Suppressor macrophage (primary cell): Measurements from ENCODE around the gene NRXN2.
A peak's percentile ranks its signal among the peaks of the same experiment; 100 is the strongest.

Source experiments
- DNase-seq, 4 experiments: peaks; one replicate each; pipeline ENCODE4 v3.0.0-alpha.2; 2020 to 2022

Gene NRXN2

DNA sequence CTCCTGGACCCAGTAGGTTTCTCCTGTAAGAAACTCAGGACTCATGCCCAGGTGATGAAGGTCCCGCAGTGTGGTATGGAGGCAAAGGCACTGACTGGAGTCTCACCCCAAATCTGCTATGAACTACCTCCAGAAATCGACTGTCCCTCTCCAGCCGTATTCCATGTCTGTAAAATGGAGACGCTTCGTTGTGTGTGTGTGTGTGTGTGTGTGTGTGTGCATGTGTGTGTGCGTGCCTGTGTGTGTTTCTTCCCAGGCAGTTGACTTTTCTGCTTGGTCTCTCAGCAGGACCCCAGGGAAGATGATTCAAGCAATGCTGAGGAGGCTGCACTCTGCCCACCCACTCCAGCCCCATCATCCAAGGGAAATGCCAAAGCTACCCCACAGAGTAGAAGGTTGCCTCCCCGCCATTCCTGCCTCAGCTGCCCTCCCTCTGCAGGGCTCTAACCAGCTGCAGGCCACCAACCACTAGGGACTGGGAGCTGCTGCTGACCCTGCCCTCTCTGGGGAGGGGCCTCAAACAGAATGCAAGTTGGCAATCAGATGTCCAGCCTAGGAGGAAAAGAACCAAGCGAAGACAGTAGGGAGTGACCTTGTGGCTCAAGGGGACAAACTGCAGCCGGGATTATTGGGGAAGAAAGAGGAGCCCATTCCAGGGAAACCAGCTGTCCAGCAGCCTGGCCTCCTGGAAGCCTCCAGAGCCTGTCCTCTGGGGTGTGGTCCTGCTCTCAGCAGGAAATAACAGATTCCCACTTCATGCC, 75.8 kb downstream of the NRXN2 start:
- DNase-seq: no peak

DNA sequence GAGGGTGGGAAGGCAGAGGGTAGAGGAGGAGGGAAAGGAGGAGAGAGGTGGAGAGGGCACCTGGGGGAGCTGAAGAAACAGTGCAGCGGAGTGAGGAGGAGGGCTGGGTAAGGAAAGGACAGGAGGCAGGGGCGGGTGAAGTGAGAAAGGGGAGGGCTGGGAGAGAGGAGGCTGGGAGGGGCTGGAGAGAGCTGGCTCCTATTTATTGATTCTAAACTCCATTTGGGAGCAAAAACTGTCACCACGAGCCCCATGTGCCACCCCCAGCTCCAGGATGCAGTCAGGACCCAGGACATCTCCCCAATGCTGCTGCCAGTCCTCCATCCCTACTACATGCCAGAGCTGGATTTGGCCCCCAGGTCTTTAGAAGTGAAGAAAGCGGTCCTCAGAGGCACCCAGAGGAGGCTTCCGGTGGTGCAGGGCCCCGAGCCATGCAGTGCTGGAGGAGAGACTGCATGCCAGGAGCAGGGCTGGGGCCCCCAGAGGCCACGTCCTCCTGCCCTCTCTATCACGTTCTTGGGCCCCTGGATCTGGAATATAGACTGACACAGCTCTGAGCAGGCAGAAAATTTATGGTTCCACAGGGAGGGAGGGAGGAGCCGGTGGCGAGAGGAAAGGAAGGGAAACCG, 78.2 kb downstream of the NRXN2 start:
- peak in 1 of 4 experiments; percentile 42 for DNase-seq

DNA sequence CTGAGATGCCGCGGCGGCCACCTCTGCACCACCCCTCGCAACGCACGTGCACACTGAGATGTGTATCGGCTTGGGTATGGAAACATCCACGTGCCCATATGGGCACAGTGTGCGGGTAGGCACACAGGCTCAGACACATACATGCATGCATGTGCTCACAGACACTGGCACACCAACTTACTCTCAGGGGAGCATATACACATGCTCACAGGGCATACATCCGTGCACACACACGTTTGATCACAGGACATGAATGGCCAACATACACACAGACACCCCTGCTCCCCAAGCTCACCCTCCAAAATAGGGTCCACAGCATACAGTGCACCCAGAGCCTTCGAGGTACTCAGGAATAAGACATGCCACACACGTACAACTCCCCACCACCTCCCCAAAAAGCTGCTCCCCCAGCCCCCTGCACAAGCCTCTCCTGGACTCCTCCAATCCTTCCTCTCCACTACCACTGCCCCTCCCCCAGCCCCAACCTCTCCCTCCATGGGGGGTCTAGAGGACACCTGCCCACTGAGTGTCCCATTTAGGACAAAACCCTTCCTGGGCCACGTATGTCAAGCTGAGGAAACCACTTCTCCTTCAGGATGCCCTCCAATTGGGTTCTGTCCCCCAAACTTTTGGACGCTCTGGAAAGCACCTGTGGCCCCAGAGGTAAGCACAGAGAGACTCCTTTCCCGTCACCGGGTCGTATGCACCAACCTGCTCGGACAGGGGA, 78.9 kb downstream of the NRXN2 start:
- no peak for DNase-seq

DNA sequence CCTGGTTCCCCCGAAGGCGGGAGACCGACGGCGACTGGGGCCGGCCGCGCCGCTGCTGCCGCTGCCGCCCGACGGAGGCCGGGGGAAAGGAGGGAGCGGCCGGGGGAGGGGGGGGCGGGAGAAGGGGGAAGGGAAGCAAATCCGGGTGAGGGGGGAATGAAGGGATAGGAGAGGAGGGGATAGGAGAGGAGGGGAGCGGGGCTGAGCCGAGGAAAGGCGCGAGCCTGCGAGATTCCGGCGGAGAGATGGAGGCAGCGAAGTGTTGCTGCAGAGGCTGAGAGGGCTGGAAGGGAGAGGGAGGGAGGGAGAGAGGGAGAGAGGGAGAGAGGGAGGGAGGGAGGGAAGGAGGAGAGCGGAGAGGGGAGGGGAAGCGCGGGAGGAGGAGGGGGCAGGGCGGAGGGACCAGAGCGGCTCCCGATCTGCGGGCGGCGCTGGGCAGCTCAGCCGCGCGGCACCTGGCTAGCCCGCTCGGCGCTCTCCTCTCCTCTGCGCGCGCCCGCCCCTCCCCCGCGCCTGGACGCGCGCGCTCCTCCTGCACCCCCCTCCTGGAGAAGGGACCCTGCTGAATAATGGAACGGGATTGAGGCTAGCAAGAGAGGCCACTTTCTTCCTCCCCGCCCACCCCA, 79.6 kb downstream of the NRXN2 start:
- no peak for DNase-seq

DNA sequence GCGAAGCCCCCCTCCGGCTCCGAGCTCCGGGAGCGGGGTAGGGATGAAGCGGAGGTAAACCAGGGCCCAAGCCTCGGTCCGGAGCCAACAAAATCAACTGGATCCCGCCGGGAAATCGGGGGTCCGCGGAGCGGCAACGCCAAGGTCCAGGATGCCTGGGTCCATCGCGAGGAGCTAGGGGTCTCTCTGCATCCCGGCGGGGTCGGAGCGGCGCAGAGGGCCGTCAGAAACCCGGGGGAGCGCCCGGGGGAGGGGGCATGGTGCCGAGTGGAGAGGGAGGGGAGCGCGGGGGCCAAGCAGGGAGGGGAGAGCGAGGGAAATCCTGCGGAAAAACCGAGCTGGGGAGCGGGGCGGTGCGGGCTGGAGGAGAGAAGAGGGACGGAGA, 80.1 kb downstream of the NRXN2 start:
- DNase-seq: no peak

DNA sequence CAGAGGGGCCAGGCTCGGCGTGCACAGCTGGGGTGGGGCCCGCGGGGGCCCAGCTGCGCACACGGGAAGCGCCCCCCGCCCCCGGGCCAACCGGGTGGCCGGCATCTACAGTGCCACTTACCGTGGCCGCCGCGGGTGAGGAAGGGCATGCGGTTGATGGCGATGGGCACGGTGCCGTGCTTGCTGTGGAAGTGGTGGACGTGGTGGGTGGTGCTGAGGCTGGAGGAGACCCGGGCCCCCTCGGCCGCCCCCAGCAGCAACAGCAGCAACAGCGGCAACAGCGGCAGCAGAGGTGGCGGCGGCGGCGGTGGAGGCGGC, 80.6 kb downstream of the NRXN2 start:
- no peak for DNase-seq

DNA sequence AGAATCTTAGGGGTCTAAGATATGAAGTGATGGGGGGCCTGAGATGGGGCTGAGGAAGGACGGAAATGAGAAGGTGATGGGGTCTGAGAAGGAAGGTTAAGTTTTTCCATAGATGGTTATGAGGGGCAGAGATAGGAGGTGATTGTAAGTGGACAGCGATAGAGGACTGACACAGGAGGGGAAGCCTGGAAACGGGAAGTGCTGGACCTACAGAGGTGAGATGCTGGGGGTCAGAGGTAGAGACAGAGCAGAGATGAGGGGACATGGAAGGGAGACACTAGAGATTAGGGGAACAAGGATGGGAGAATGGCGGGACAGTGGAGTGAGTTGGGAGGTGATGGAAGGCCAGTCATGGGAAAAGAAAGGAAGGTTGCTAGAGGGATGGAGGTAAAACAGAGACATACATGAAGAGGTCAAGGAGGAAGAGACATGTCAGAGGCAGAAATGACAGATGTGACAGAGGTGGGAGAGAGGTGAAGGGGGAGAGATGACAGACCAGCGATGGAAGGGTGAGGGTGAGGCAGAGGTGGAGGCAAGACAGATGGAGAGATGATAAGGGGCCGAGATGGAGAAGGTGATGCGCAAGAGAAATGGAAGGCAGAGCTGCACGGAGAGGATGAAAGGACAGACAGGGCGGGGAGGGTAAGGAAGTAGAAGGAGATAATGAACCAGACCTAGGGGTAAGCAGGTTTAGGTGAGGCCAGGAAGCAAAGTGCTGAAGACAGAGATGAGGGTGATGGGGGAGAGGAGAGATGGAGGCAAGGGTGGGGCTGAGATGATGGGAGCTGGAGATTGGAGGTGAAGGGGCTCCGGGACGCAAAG, 81.2 kb downstream of the NRXN2 start:
- no peak for DNase-seq

DNA sequence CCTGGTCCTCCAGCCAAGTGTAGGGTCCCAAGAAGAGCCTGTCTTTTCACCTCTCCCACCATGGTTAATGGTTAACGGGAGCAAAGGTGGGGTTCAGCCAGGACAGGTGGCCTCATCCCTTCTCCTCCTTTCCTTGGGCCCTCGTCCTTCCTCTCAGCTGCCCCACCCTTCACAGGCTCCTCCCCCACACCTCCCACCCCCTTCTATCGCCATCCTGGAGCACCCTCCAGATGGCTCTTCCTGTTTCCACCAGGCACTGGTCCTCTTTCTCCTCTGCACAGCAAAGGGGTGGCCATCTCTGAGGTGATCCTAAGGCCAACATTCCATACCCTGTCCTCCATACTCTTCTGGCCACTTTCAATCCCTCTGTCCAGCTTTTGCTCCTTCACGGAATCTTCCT, 83.1 kb downstream of the NRXN2 start:
- DNase-seq: no peak

DNA sequence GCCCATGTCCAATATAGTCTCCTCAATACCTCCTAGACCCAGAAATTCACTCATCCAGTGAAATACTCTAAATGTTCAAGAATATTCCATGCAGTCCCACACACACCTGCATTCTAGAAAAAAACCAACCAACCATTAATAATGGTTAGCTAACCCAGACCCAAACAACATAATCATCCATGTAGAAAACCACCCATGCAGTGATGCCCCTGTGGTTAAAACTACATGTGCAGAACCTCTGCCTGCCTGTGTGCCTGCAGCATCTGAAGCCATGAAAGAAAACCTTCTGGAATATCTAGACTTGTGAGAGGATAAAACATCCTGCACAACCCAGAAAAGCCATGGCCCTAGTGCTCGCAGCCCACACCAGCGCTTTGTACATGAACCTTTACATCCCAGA, 84.2 kb downstream of the NRXN2 start:
- no peak for DNase-seq

DNA sequence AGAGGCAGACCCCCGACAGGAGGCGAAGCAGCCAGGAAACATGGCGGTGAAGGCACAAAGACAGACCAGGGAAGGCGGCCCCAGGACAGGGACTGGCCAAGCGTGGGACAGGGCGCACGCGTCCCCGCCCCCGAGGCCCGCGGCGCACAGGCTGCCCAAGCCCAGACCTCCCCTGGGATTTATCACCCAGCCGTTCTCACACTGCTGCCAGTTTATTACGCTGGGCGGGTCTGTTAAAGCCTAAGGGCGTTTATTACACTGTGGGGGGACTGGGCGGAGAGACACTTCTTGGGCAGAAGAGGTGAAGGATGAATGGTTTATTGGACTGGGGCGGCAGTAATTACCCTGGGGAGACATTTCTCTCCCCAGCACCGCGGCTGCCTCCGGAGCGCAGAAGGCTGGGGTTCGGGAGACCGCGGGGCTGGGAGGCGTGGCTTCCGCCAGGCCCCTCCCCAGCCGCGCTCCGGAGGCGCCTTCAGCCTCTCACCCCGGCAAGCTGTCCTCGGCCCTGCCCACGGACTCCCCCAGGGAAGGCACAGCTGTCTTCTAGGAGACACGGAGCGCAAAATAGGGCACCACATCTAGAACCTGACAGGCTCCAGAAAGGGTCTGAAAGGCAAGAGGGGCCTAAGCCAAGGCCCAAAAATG, 84.9 kb downstream of the NRXN2 start:
- DNase-seq: no peak

DNA sequence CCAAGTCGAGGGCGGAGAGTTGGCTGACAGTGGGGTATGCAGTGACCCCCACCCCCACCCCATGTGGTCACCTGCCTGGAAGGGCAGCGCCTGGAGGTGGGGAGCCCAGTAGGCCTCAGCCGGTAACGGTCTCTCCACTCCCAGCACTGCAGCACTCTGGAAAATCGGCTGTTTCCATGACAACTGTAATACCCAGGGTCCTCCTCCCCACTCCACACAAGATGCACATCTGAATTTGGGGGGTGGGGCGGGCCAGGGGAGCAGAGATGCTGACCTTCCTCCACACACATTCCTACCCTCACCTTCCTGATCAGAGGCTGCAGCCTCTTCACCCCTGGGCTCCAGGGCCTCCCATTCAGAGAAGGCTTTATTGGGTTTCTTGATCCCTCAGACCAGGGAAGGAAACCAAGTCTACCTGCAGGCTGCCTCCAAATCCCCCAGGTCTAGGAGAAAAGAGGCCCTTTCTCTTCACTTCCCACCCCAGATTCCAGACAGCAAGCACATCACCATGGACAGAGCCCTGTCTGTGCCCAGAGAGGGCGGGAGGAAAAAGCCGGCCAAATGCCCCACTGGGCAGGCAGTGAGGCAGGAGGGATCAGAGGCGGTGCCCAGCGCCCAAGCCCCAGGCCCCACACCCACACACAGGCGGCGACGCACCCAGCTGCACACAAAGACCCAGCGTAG, 85.5 kb downstream of the NRXN2 start:
- DNase-seq: no peak

DNA sequence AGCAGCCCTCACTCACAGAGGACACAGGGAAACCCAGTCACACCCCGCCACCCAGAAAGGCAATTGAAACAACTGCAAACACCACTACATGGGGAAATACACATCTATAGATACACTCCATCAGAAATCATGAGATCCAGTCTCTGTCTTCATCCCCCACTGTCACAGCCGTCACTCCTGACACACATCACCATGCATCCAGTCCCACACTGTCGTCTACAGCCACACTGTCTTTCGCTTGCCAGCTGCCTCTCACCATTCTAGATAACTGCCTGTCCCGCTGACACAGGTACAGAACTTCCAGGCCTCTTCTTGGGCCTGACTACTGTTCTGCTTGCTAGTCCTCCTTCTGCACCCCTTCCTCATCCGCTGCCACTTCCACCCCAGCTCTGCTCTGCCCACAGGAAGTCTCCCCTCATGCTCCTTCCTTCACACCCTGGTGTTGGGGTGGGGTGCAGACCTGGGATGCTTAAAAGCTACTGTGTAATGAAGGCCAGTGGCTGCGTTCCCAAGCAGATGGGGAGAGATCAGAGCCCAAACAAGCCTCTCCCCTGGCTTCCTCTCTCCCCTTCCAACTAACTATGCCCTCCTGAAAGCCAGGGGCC, 89.3 kb downstream of the NRXN2 start:
- no peak for DNase-seq

DNA sequence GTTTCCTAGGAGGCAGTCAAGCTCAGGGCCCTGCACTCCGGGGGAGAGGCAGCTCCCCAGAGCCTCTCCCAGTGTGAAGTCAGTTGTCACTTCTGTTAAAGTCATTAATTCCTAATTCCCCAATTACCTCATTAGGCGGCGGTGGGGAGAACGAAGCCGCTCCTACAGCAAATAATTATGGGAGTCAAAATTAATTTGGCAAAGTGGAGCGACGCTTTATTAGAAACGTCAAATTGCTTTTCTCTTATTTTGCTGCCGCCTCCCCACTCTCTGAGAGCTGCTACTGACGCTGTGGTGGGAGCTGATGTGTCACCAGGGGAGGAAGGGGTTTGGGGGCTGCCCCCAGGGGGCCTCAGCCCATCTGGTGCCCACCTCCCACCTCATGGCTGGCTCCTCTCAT, 90.3 kb downstream of the NRXN2 start:
- no peak for DNase-seq

DNA sequence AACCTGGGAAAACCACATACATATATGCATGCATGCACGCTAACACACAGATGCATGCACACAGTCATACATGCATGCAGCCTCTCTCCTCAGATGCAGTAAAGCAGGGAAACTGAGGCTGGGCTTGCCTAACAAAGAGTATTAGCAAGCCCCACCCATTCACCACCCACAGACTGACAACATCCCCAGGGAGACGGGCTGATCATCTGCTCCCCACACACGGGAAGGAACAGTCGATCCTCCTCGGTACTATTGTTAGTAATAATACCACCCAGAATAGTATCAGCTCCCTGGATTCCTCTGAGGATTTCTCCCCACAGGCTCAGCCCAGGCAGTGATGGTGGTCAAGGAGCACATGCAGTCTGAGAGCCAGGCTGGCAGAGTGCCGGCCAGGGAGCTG, 90.8 kb downstream of the NRXN2 start:
- no peak for DNase-seq

DNA sequence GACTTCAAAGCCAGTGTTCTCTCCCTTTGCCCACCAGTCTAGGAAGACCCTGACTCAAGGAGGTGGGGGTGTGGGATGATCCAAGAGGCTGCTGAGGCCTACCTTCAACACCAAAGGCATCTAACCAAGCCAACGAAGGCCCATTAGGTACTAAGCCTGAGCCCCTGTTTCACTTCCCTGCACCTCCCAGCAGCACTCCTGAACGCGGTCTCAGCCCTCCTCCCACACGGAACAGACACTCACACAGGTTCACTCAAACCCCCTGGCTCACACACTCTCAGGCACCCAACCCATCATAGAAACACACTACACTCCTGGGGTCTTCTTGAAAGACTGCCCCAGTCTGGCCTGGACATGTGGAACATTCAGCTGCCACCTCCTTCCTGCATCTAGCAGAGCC, 91.3 kb downstream of the NRXN2 start:
- no peak for DNase-seq

DNA sequence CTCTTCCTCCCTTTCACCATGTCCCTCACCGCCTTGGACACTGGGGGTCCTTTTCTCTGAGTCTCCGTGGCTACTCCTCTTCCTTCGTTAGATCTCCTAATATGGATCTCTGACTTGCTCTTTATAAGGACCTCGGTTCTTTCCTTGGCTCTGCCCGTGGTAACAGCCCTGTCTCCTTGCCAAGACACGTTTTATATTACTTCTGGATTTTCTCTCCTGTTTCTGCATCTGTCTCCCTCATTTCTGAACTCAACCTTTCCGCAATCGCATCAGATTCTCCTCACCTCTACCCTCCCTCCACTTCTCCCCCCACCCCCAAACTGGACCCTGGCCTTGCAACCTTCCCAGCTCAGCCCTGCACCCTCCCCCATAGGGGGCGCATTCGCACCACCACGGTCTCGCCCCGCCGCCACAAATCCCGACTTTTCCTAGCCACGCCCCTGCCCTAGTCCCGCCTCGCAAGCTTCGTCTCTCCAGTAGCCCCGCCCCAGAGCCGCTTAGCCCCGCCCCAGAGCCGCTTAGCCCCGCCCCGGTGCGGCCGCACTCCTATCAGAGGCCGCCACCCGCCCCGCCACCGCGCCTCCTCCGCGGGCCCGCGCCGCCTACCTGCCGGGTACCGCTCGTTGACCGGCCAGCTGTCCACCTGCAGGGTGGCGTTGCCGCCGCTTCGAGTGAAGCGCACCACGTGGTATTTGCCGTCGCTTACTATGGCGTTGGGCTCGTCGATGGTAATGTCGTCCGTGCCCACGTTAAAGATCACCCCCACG, 93.0 kb downstream of the NRXN2 start:
- DNase-seq: no peak

DNA sequence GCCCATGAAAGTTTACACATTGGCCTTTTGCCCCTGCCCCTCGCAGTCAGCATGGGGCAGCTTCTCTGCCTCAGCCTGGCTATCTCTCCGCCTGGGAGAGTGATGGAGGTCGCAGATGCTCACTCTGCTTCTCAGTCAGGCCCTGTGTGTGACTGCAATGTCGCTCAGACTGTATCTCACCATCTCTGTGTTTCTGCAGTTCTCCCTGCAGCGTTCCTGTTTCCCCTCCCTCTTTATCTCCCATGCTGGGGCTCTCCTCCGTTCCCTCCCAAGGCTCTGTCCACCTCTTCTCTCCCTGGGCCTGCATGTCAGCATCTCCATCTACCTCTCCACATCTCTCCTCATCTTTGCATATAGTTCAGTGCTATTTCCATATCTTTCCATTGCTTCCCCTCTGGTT, 93.9 kb downstream of the NRXN2 start:
- no peak for DNase-seq

DNA sequence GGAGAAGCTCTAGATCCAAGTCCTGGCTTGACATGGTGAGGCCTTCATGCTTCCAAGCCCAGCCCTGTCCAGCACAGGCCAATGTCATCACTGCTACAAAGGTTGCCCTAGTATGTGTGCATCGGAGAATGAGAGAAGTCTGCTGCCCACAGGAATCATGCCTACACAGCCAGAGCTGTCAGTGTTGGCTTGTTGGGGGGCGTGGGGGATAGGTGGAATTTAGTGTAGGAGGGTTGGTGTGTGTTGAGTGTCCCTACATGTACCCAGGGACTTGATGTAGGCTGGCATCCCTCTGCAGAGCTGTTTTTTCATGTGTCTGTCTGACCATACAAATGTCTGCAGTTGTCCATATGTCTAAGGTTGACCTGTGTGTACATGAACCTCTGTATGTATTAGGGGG, 94.4 kb downstream of the NRXN2 start:
- no peak for DNase-seq

DNA sequence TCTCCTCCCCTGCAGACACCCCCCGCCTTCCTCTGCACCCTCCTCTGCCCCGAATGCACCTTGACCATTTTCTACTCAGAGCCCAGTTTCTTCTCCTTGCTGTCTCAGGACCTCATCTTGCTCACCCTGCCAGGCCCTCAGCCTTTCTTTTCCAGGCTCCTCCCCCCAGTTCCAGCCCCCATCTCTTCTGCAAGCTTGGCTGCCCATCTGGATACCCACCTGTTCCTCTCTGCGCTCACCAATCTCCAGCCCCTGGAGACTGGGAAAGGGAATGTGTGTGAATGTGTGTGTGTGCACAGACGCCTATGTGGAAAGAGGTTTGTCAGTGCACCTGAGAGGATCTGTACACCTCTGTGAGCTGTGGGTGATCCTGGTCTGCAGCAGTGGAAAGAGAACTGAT, 95.6 kb downstream of the NRXN2 start:
- DNase-seq: no peak

DNA sequence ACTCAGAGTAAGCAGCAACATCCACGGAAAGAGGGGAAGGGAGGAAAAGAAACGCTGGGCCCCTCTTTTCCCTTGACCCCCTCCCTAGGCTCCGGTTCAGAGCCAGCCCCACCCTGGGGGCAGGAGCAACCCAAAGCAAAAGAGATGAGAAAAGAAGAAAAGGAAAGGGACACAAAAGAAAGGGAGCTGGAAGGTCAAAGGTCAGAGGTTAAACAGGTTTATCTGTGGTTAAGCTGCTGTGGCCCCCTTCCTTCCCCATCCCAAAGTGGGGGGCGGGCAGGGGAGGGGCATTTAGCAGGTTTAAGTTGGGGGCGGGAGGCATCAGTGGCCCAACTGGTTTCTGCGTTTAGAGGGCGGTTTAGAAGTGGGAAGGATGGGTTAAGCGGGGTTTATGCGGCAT, 96.4 kb downstream of the NRXN2 start:
- DNase-seq: no peak
